OCI-LY1 (cell line): ENCODE data around the gene IQGAP2.

ENCODE experiments used
- EZH2 ChIP-seq: fragments of 200-600 bp; sonication (generic), shearing (Covaris generic); IDR thresholded peaks from 2 replicates; pipeline ENCODE4 v1.8.0; 2017; ENCODE audit warnings: borderline replicate concordance, mixed run types, mild to moderate bottlenecking, antibody characterized with exemption, low read length, moderate library complexity, mixed read lengths
- TF ChIP-seq, protein P1 (sequence below): fragments of 200-600 bp; sonication (generic), shearing (Covaris generic); IDR thresholded peaks from 2 replicates; pipeline ENCODE4 v1.5.1; 2017; ENCODE audit warnings: mild to moderate bottlenecking, antibody characterized with exemption, low read length, moderate library complexity, mixed read lengths

DNA sequence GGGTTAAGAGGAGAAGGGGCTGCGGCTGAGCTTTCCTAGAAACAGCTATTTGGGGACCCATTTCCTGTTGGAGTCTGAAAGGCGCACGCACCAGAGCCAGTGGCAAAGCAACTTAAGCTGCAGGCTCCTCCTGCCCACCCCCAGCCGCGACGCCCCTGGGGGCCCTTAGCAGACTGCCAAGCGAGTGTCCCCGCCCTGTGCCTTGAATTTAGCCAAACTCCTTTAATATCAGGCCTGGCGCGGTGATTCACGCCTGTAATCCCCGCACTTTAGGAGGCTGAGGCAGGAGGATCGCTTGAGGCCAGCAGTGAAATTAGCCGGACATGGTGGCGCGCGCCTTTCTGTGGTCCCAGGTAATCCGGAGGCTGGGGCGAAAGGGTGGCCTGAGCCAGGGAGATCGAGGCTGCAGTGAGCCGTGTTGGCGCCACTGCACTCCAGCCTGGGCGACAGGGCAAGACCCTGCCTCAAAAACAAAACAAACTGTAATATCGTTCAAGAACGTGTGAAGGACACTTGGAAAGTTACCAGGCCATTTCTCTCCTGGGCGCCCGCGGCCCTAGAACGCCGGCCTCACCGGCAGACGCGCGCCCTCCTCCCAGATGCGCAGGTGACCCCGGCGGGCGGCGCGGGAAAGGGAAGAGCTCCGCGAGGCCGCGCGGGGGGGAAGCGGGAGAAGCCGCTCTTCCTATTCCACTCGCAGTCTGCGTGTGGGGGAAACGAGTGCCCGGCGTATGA, 311.8 kb downstream of the IQGAP2 start:
- TF ChIP-seq, protein P1, sequence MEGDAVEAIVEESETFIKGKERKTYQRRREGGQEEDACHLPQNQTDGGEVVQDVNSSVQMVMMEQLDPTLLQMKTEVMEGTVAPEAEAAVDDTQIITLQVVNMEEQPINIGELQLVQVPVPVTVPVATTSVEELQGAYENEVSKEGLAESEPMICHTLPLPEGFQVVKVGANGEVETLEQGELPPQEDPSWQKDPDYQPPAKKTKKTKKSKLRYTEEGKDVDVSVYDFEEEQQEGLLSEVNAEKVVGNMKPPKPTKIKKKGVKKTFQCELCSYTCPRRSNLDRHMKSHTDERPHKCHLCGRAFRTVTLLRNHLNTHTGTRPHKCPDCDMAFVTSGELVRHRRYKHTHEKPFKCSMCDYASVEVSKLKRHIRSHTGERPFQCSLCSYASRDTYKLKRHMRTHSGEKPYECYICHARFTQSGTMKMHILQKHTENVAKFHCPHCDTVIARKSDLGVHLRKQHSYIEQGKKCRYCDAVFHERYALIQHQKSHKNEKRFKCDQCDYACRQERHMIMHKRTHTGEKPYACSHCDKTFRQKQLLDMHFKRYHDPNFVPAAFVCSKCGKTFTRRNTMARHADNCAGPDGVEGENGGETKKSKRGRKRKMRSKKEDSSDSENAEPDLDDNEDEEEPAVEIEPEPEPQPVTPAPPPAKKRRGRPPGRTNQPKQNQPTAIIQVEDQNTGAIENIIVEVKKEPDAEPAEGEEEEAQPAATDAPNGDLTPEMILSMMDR, result no peak
- no peak for TF ChIP-seq EZH2
